ENCODE measurements around the gene ENTPD6.

Gene ENTPD6

DNA sequence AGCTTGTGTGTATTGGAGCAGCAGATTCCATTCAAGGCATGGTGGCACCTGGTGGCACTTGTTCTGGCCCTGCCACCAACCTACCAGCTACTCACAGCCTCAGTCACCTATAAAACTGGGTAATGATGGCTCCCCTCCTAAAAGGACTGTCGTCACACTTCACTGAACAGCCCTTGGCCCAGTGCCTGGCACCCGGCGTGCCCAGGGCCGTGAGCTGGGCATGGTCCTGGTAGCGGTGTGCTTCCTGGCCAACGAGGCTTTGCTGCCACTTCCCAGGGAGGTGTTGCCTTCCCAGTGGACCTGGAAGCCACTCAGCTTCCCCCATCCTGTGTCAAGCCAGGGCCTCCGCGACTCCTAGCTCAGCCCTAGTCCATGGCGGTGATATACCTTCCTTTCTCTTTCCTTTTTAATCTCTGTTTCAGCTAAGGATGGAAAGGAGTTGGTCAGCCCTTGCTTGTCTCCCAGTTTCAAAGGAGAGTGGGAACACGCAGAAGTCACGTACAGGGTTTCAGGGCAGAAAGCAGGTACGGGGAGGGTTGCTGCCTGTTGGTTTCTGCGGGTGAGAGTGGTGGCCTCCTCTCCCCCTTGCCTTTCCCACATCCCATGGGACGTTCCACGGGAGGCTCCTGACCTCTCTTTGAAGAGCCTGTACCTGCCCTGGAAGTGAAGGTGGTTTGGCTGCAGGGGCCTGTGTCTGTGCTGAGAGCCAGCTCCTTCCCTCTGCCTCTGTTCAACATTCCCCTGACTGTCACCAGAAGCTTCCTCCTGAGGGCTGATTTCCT lies 25.5 kb downstream of the ENTPD6 start:
- Histone ChIP-seq H3K4me1 (ENCODE audit: control insufficient read depth, low read depth, low read length) (peaks cover 5% of the 10 kb centered on the region), H3K9me3 (ENCODE audit: control insufficient read depth, low read depth, low read length) (no peaks in the 10 kb centered on the region), H3K4me3 (ENCODE audit: low read length) (no peak overlapping the region), H3K27ac (ENCODE audit: low read length) (no peak overlapping the region), H3K27me3 (ENCODE audit: control insufficient read depth, insufficient read depth, low read length) (no peaks in the 10 kb centered on the region), H3K36me3 (ENCODE audit: control insufficient read depth, low read depth, low read length) (peaks cover 3% of the 10 kb centered on the region), H3K9ac (ENCODE audit: low read length) (no peak overlapping the region)

- no peak overlapping the region for H3K9ac ChIP-seq (ENCODE audit: low read length)
- H3K9me3 ChIP-seq (ENCODE audit: control insufficient read depth, low read depth, low read length): no peaks in the 10 kb centered on the region
- peaks cover 5% of the 10 kb centered on the region for H3K4me1 ChIP-seq (ENCODE audit: control insufficient read depth, low read depth, low read length)
- H3K36me3 ChIP-seq (ENCODE audit: control insufficient read depth, low read depth, low read length): peaks cover 3% of the 10 kb centered on the region
- no peak overlapping the region for H3K27ac ChIP-seq (ENCODE audit: low read length)
- H3K27me3 ChIP-seq (ENCODE audit: control insufficient read depth, insufficient read depth, low read length): no peaks in the 10 kb centered on the region
- H3K4me3 ChIP-seq (ENCODE audit: low read length): no peak overlapping the region
These were observed 26.3 kb downstream of the ENTPD6 start for GRCh38 chr20:25221592-25222460.

DNA sequence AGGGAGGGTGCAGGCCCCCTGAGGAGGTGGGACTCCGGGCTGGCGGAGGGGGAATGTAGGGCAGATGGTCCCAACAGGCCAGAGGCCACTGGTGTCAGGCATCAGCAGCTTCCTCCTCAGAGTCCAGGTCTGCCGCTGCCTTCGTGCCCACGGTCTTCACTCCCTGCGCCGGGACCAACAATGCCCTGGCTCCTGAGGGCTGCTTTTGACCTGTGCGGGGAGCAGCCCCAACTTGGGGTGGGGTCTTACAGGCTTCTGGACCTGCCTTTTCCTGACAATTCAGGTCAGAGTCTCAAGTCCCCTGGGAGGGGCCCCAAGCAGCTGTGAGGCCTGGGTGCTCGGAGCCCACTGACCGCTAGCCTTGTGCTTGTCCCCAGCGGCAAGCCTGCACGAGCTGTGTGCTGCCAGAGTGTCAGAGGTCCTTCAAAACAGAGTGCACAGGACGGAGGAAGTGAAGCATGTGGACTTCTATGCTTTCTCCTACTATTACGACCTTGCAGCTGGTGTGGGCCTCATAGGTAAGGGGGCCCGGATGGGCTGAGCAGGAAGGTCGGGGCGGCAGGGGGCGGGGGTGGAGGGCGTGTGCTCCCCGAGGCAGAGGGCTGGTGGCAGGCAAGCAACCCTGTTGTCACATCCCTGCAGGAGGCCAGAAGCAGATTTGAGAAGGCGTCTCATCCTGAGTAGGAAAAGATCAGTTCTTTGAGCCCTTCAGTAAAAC lies 27.1 kb downstream of the ENTPD6 start:
- H3K27me3 ChIP-seq (ENCODE audit: control insufficient read depth, insufficient read depth, low read length): no peaks in the 10 kb centered on the region
- H3K4me1 ChIP-seq (ENCODE audit: control insufficient read depth, low read depth, low read length): peaks cover 5% of the 10 kb centered on the region
- no peak overlapping the region for H3K9ac ChIP-seq (ENCODE audit: low read length)
- H3K27ac ChIP-seq (ENCODE audit: low read length): no peak overlapping the region
- peaks cover 3% of the 10 kb centered on the region for H3K36me3 ChIP-seq (ENCODE audit: control insufficient read depth, low read depth, low read length)
- no peaks in the 10 kb centered on the region for H3K9me3 ChIP-seq (ENCODE audit: control insufficient read depth, low read depth, low read length)
- H3K4me3 ChIP-seq (ENCODE audit: low read length): no peak overlapping the region

GRCh38 chr20:25223179-25223661 lies 27.7 kb downstream of the ENTPD6 start:
- H3K36me3 ChIP-seq (ENCODE audit: control insufficient read depth, low read depth, low read length): peaks cover 3% of the 10 kb centered on the region
- H3K4me3 ChIP-seq (ENCODE audit: low read length): no peak overlapping the region
- H3K4me1 ChIP-seq (ENCODE audit: control insufficient read depth, low read depth, low read length): peaks cover 5% of the 10 kb centered on the region
- no peaks in the 10 kb centered on the region for H3K27me3 ChIP-seq (ENCODE audit: control insufficient read depth, insufficient read depth, low read length)
- no peak overlapping the region for H3K9ac ChIP-seq (ENCODE audit: low read length)
- no peaks in the 10 kb centered on the region for H3K9me3 ChIP-seq (ENCODE audit: control insufficient read depth, low read depth, low read length)
- no peak overlapping the region for H3K27ac ChIP-seq (ENCODE audit: low read length)

DNA sequence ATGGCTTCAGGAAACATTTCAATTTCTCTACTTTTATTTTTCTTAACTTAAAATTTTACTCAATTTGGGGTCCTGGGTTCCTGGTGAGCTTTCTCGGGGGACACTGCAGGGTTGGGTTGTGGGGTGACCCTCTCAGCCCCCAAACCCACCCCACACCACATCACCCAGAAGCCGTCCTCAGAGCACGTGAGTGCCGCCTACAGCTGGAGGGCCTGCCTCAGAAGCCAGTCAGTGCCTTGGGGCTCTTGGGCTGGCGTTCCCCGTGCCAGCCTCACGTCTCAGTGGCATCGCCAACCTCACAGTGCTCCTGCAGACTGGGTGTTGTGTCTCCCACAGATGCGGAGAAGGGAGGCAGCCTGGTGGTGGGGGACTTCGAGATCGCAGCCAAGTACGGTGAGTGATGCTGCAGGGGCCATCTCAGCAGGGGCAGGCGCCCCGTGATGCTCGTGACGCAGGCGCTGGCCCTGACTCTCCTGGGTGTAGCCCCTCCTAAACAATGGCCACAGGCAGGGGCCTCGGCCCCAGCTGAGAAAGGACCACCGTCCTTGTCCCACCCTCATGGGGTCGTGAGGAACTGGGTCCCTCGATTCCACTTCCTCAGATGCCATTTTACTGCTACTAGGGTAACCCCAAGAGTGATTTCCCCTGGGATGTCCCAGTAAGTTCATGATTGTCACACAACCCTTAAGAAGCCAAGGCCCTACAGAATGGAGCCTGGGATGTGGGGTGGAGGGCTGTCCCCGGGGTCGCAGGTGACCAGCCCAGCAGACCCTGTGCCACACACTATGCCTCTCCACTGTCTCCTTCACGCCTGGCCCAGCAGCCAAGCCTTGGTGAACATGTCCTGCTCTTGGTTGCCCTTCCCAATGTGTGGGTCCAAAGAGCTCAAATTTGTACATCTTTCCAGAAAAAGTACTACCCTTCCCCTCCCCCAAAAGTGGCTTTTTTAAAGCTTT lies 28.5 kb downstream of the ENTPD6 start:
- no peak overlapping the region for H3K9ac ChIP-seq (ENCODE audit: low read length)
- H3K4me3 ChIP-seq (ENCODE audit: low read length): no peak overlapping the region
- peaks cover 5% of the 10 kb centered on the region for H3K4me1 ChIP-seq (ENCODE audit: control insufficient read depth, low read depth, low read length)

DNA sequence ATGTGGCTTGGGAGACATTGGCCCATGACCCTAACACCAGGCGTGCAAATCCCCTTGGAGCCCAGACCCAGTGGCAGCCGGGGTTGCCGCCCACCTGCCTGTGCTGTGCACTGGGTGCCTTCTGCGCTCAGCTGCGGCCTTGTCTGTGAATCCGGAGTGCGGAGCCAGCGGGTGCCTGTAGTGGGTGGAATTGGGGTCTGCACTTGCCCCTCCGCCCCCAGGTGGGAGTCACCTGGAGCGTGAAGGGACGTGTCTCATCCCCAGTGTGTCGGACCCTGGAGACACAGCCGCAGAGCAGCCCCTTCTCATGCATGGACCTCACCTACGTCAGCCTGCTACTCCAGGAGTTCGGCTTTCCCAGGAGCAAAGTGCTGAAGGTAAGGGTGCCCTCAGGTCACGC lies 29.4 kb downstream of the ENTPD6 start:
- no peaks in the 10 kb centered on the region for H3K36me3 ChIP-seq (ENCODE audit: control insufficient read depth, low read depth, low read length)
- H3K4me3 ChIP-seq (ENCODE audit: low read length): no peak overlapping the region
- peaks cover 5% of the 10 kb centered on the region for H3K4me1 ChIP-seq (ENCODE audit: control insufficient read depth, low read depth, low read length)
- H3K27me3 ChIP-seq (ENCODE audit: control insufficient read depth, insufficient read depth, low read length): no peaks in the 10 kb centered on the region
- no peak overlapping the region for H3K27ac ChIP-seq (ENCODE audit: low read length)
- H3K9me3 ChIP-seq (ENCODE audit: control insufficient read depth, low read depth, low read length): no peaks in the 10 kb centered on the region
- no peak overlapping the region for H3K9ac ChIP-seq (ENCODE audit: low read length)

More for the DNA sequence above, 28.5 kb downstream of the ENTPD6 start:
- H3K27me3 ChIP-seq (ENCODE audit: control insufficient read depth, insufficient read depth, low read length): no peaks in the 10 kb centered on the region
- no peak overlapping the region for H3K27ac ChIP-seq (ENCODE audit: low read length)
- H3K9me3 ChIP-seq (ENCODE audit: control insufficient read depth, low read depth, low read length): no peaks in the 10 kb centered on the region
- H3K36me3 ChIP-seq (ENCODE audit: control insufficient read depth, low read depth, low read length): no peaks in the 10 kb centered on the region

GRCh38 chr20:25225642-25226432 lies 30.3 kb downstream of the ENTPD6 start:
- no peak overlapping the region for H3K27ac ChIP-seq (ENCODE audit: low read length)
- no peaks in the 10 kb centered on the region for H3K9me3 ChIP-seq (ENCODE audit: control insufficient read depth, low read depth, low read length)
- H3K9ac ChIP-seq (ENCODE audit: low read length): no peak overlapping the region
- H3K27me3 ChIP-seq (ENCODE audit: control insufficient read depth, insufficient read depth, low read length): no peaks in the 10 kb centered on the region
- H3K36me3 ChIP-seq (ENCODE audit: control insufficient read depth, low read depth, low read length): no peaks in the 10 kb centered on the region
- H3K4me1 ChIP-seq (ENCODE audit: control insufficient read depth, low read depth, low read length): peaks cover 5% of the 10 kb centered on the region
- no peak overlapping the region for H3K4me3 ChIP-seq (ENCODE audit: low read length)

- H3K27ac ChIP-seq (ENCODE audit: low read length): no peak overlapping the region
These were observed 31.2 kb downstream of the ENTPD6 start for GRCh38 chr20:25226433-25227316.

DNA sequence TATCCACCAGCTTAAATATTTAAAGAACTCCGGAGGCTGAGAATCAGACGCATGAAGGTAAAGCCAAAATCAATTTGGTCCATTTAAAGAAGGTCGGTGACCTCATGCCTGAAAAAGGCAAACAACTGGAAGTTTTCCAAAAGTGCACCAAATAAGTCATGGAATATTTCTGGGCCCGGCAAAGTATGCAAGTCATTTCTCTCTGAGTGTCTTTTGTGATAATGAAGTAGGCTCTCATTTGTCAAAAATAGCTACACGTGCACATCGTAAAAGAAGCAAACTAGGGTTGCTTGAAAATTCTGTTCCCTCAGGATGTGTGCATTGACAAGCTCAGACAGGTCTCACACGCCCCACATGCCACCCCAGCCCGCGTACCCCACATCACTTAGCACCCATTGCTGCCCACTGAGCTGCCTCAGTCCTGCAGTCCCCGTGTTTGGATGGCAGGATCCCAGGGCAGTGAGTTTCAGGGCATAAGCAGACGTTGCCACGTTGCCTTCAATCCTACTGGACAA lies 31.9 kb downstream of the ENTPD6 start:
- H3K27ac ChIP-seq (ENCODE audit: low read length): no peak overlapping the region

More at GRCh38 chr20:25226433-25227316, 31.2 kb downstream of the ENTPD6 start:
- H3K27me3 ChIP-seq (ENCODE audit: control insufficient read depth, insufficient read depth, low read length): no peaks in the 10 kb centered on the region
- no peak overlapping the region for H3K4me3 ChIP-seq (ENCODE audit: low read length)
- H3K4me1 ChIP-seq (ENCODE audit: control insufficient read depth, low read depth, low read length): peaks cover 5% of the 10 kb centered on the region
- no peaks in the 10 kb centered on the region for H3K9me3 ChIP-seq (ENCODE audit: control insufficient read depth, low read depth, low read length)
- H3K36me3 ChIP-seq (ENCODE audit: control insufficient read depth, low read depth, low read length): no peaks in the 10 kb centered on the region
- H3K9ac ChIP-seq (ENCODE audit: low read length): no peak overlapping the region

More for the DNA sequence above, 31.9 kb downstream of the ENTPD6 start:
- peaks cover 5% of the 10 kb centered on the region for H3K4me1 ChIP-seq (ENCODE audit: control insufficient read depth, low read depth, low read length)
- H3K9ac ChIP-seq (ENCODE audit: low read length): no peak overlapping the region
- no peaks in the 10 kb centered on the region for H3K36me3 ChIP-seq (ENCODE audit: control insufficient read depth, low read depth, low read length)
- H3K9me3 ChIP-seq (ENCODE audit: control insufficient read depth, low read depth, low read length): no peaks in the 10 kb centered on the region
- H3K27me3 ChIP-seq (ENCODE audit: control insufficient read depth, insufficient read depth, low read length): no peaks in the 10 kb centered on the region
- H3K4me3 ChIP-seq (ENCODE audit: low read length): no peak overlapping the region

Measured in iPS-18a (cell line).